ENCODE results near the gene IKZF4. TPM values are rescaled to one million over a fixed set of nuclear protein-coding genes. Genes with fewer than 3 reads are reported as not detected.
"Not testable (repeated sequence)": the region's sequence is repeated elsewhere in the genome, so short reads cannot be mapped to it uniquely, and the experiment has no call there.

Gene IKZF4
- total RNA-seq, 5 donors from 2014 or later (not counting 1 experiment from before 2014, with no cell fraction given): 6.1 to 14.9 (median 13.2) TPM

DNA sequence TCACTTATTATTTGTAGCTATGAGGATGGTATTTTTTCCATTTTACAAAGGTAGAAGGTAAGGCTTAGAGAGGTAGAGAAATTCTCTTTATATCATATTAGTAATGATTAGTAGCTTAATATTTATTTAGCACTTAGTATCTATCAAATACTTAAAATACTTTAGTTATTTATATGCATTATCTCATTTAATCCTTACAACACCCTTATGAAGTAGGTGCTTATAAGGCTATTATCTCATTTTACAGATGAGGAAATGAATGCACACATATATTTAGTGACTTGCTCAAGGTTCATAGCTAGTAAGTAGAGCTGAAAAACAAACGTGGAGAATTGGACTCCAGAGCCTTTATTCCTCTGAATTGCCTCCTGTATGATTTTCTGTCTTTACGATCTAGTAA is 36.0 kb upstream of the IKZF4 start:
- no CpG with 5 or more reads among the region's 2 CpGs for WGBS (ENCODE audit: insufficient coverage)
- Histone ChIP-seq H3K27me3 (replicated peaks in 1 of 2; ENCODE audit: control insufficient read depth in 2 of 2, extremely low read depth in 1 of 2, insufficient read depth in 2 of 2, low read length in 1 of 2) (no peaks in the 10 kb centered on the region), H3K27ac (ENCODE audit: low read length) (no peak overlapping the region), H3K36me3 (ENCODE audit: control insufficient read depth in 2 of 2, extremely low read depth in 1 of 2, insufficient read depth in 1 of 2, low read length in 1 of 2) (peaks cover 0 to 53% of the 10 kb centered on the region in 2 donors), H3K4me3 (ENCODE audit: control insufficient read depth in 1 of 2, extremely low read depth in 1 of 2, low read length in 1 of 2) (no peak overlapping the region), H3K4me1 (ENCODE audit: control insufficient read depth in 1 of 2, extremely low read depth in 1 of 2, insufficient read depth in 2 of 2, low read length in 2 of 2) (peaks cover 0 to 5% of the 10 kb centered on the region in 2 experiments), H3K9me3 (no peaks in the 10 kb centered on the region)
- Mint-ChIP-seq H3K9me3 (no peaks in the 10 kb centered on the region), H3K36me3 (peaks cover 26% of the 10 kb centered on the region), H3K4me1 (peaks cover 6 to 17% (median 15%) of the 10 kb centered on the region in 3 donors), H3K27ac (no peak overlapping the region), H3K4me3 (no peak overlapping the region), H3K27me3 (no peaks in the 10 kb centered on the region)
- ATAC-seq (replicated peaks in 1 of 4): no peak
- ChIA-PET POLR2A (interaction anchor here (0.6 to 2.2 kb wide), 4 partner anchors 10 to 61 kb away, joined by 3 to 13 read pairs (median 4); partner anchors contain the start of gene RAB5B (in 2 of the 2)), CTCF (interaction anchor here in 1 of 2 donors (0.5 to 1.8 kb wide), 5 partner anchors 11 to 224 kb away, joined by 3 to 12 read pairs (median 4); partner anchors contain the start of gene RAB5B)
- DNase-seq: no peak

DNA sequence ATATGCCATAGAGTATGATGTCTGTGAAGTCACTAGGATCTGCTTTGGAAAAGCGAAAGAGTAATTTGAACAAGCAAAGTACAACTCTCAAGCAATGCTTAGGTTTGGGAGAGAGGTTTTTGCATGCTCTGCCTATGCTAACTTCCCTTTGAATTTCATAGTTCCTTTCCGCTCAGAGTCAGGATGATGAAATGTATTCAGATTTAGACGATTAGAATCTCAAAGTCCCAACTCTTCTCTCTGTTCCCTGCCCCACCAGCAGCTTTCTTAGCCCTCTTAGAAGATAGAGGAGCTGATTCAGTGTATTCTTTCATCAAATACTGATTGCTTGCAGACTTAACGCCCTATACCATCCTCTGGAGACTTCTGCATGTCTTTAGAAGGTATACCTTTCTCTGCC is 35.5 kb upstream of the IKZF4 start:
- H3K27me3 Mint-ChIP-seq: no peaks in the 10 kb centered on the region
- H3K4me3 Mint-ChIP-seq: no peak overlapping the region
- H3K9me3 Mint-ChIP-seq: no peaks in the 10 kb centered on the region
- no peaks in the 10 kb centered on the region for H3K27me3 ChIP-seq (replicated peaks in 1 of 2; ENCODE audit: control insufficient read depth in 2 of 2, extremely low read depth in 1 of 2, insufficient read depth in 2 of 2, low read length in 1 of 2)
- ChIA-PET CTCF (interaction anchor here in 1 of 2 donors (1.8 kb wide), 1 partner anchor 11 kb away, joined by 9 read pairs; no protein-coding TSS in a partner anchor), POLR2A (interaction anchor here (1.8 to 2.2 kb wide), 2 partner anchors 11 kb away, joined by 5 to 13 read pairs; partner anchors contain the start of gene RAB5B (in 2 of the 2))
- H3K4me3 ChIP-seq (ENCODE audit: control insufficient read depth in 1 of 2, extremely low read depth in 1 of 2, low read length in 1 of 2): no peak overlapping the region
- H3K27ac Mint-ChIP-seq: peak overlapping the region in 1 of 2 donors; percentile 6
- H3K27ac ChIP-seq (ENCODE audit: low read length): no peak overlapping the region
- no CpG with 5 or more reads among the region's 4 CpGs for WGBS (ENCODE audit: insufficient coverage)
- no peak for DNase-seq
- ATAC-seq (replicated peaks in 1 of 4): no peak
- H3K4me1 ChIP-seq (ENCODE audit: control insufficient read depth in 1 of 2, extremely low read depth in 1 of 2, insufficient read depth in 2 of 2, low read length in 2 of 2): peaks cover 0 to 5% of the 10 kb centered on the region in 2 experiments
- peaks cover 0 to 57% of the 10 kb centered on the region in 2 donors for H3K36me3 ChIP-seq (ENCODE audit: control insufficient read depth in 2 of 2, extremely low read depth in 1 of 2, insufficient read depth in 1 of 2, low read length in 1 of 2)
- H3K4me1 Mint-ChIP-seq: peaks cover 2 to 14% (median 12%) of the 10 kb centered on the region in 3 donors
- no peaks in the 10 kb centered on the region for H3K9me3 ChIP-seq
- H3K36me3 Mint-ChIP-seq: peaks cover 25% of the 10 kb centered on the region

DNA sequence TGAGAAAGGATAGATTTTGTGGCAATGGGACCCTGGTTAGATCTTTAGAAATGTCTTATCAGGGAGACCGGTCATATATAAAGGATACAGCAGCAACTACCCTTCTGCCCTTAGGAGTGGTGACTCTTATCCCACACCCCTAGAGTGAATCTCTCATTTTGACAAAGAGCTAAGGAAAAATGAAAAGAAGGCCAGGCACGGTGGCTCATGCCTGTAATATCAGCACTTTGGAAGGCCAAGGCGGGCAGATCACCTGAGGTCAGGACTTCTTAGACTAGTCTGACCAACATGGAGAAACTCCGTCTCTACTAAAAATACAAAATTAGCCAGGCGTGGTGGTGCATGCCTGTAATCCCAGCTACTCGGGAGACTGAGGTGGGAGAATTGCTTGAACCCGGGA is 34.9 kb upstream of the IKZF4 start:
- ChIA-PET POLR2A (interaction anchor here in 1 of 2 donors (0.6 kb wide), 1 partner anchor 209 kb away, joined by 5 read pairs; no protein-coding TSS in a partner anchor), CTCF (interaction anchor here in 1 of 2 donors (1.8 kb wide), 1 partner anchor 10 kb away, joined by 9 read pairs; no protein-coding TSS in a partner anchor)
- not testable (repeated sequence) for H3K4me1 ChIP-seq (ENCODE audit: control insufficient read depth in 1 of 2, extremely low read depth in 1 of 2, insufficient read depth in 2 of 2, low read length in 2 of 2); ATAC-seq (replicated peaks in 1 of 4); H3K9me3 ChIP-seq; DNase-seq; H3K4me1 Mint-ChIP-seq; H3K27me3 ChIP-seq (replicated peaks in 1 of 2; ENCODE audit: control insufficient read depth in 2 of 2, extremely low read depth in 1 of 2, insufficient read depth in 2 of 2, low read length in 1 of 2); H3K4me3 Mint-ChIP-seq; H3K9me3 Mint-ChIP-seq; H3K27ac ChIP-seq (ENCODE audit: low read length); H3K4me3 ChIP-seq (ENCODE audit: control insufficient read depth in 1 of 2, extremely low read depth in 1 of 2, low read length in 1 of 2); H3K27me3 Mint-ChIP-seq; H3K27ac Mint-ChIP-seq
- peaks cover 3 to 60% of the 10 kb centered on the region in 2 donors for H3K36me3 ChIP-seq (ENCODE audit: control insufficient read depth in 2 of 2, extremely low read depth in 1 of 2, insufficient read depth in 1 of 2, low read length in 1 of 2)
- WGBS (ENCODE audit: insufficient coverage): 100% methylated on average over 1 of the region's 7 CpGs
- peaks cover 27% of the 10 kb centered on the region for H3K36me3 Mint-ChIP-seq

DNA sequence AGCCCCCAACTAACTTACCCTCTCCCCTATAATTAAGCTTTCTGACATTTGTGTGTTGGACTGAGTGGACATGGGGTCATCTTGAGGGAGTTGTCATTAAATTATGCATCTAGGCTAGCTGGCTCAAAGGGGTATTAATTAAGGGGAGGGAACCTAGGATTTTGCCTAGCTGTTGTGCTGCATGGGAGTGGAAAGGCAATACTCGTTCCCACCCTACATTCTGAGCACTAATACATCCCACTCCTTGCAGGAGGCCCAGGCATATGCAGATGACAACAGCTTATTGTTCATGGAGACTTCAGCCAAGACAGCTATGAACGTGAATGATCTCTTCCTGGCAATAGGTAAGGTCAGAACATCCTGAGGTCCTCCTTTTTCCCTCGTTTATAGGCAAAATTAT is 29.7 kb upstream of the IKZF4 start:
- ChIA-PET CTCF (interaction anchor here (0.5 to 1.3 kb wide), 4 partner anchors 15 to 185 kb away, joined by 3 to 4 read pairs (median 3); no protein-coding TSS in a partner anchor), POLR2A (interaction anchor here in 1 of 2 donors (0.7 kb wide), 1 partner anchor 963 kb away, joined by 5 read pairs; no protein-coding TSS in a partner anchor)
- DNase-seq (no peak), ATAC-seq (replicated peaks in 1 of 4) (no peak)
- H3K9me3 Mint-ChIP-seq: no peaks in the 10 kb centered on the region
- no CpG with 5 or more reads among the region's 3 CpGs for WGBS (ENCODE audit: insufficient coverage)
- peaks cover 36% of the 10 kb centered on the region for H3K36me3 Mint-ChIP-seq
- no peak overlapping the region for H3K4me3 Mint-ChIP-seq
- peaks cover 16 to 74% of the 10 kb centered on the region in 2 donors for H3K36me3 ChIP-seq (ENCODE audit: control insufficient read depth in 2 of 2, extremely low read depth in 1 of 2, insufficient read depth in 1 of 2, low read length in 1 of 2)
- H3K4me1 ChIP-seq (ENCODE audit: control insufficient read depth in 1 of 2, extremely low read depth in 1 of 2, insufficient read depth in 2 of 2, low read length in 2 of 2): peaks cover 0 to 2% of the 10 kb centered on the region in 2 experiments
- no peak overlapping the region for H3K27ac Mint-ChIP-seq
- no peak overlapping the region for H3K4me3 ChIP-seq (ENCODE audit: control insufficient read depth in 1 of 2, extremely low read depth in 1 of 2, low read length in 1 of 2)
- H3K27me3 ChIP-seq (replicated peaks in 1 of 2; ENCODE audit: control insufficient read depth in 2 of 2, extremely low read depth in 1 of 2, insufficient read depth in 2 of 2, low read length in 1 of 2): no peaks in the 10 kb centered on the region
- no peak overlapping the region for H3K27ac ChIP-seq (ENCODE audit: low read length)
- H3K4me1 Mint-ChIP-seq: peaks cover 3% of the 10 kb centered on the region in 3 donors
- H3K27me3 Mint-ChIP-seq: no peaks in the 10 kb centered on the region
- no peaks in the 10 kb centered on the region for H3K9me3 ChIP-seq

DNA sequence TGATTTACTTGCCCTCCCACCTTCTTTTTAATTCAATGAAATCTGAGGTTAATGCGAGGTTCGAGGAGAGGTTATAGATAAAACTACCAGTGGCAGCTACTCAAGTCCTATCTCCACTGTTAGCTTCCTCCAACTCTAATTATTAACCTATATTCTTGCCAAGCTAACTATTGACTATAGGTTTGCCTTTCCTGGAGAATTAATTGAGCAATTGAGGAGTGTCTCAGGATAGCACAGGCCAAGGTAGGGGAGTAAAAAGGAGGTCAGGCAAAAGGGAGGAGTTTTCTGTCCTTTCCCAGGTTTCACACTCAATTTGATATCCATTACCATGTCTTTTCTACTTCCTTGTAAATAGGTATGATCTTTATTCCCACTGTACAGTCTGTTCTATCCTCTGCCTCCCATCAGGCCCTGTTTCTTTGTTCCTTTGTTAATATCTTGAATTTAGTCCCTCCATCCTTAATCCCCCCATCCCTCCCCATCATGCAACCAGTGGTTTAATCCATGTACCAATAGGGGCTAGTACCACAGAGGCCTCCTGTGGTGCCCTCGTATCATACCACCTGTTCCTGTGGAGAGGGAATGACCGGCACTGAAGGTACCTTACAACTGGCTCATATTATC is 27.5 kb upstream of the IKZF4 start:
- POLR2A ChIA-PET: no interaction called here
- H3K36me3 Mint-ChIP-seq: peaks cover 35% of the 10 kb centered on the region

DNA sequence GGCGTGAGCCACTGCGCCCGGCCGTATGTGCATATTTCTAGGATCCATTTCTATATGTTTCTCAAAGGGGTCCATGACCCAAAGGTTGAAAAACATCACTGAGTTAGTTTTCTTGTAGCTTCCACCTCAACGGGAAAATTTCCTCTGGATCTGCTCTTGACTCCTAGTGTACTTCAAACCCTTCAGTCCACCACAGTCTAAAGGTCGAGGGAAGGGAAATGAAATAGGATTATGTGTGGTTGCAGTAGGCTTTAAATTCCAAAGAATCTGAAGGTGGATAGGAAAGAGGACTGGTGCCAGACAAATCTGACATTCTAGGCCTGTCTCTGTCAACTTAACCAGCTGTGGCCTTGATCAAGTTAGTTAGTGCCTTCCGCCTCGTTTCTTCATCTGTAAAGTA is 25.5 kb upstream of the IKZF4 start:
- H3K27me3 ChIP-seq (replicated peaks in 1 of 2; ENCODE audit: control insufficient read depth in 2 of 2, extremely low read depth in 1 of 2, insufficient read depth in 2 of 2, low read length in 1 of 2): peaks cover 0 to 22% of the 10 kb centered on the region in 2 experiments
- Mint-ChIP-seq H3K36me3 (peaks cover 27% of the 10 kb centered on the region), H3K4me1 (peaks cover 21 to 24% (median 22%) of the 10 kb centered on the region in 3 donors), H3K9me3 (no peaks in the 10 kb centered on the region), H3K27ac (no peak overlapping the region), H3K27me3 (peaks cover 0 to 9% of the 10 kb centered on the region in 2 donors), H3K4me3 (no peak overlapping the region)
- H3K4me1 ChIP-seq (ENCODE audit: control insufficient read depth in 1 of 2, extremely low read depth in 1 of 2, insufficient read depth in 2 of 2, low read length in 2 of 2): peaks cover 0 to 16% of the 10 kb centered on the region in 2 experiments
- WGBS (ENCODE audit: insufficient coverage): 97% methylated on average over 5 of the region's 8 CpGs
- DNase-seq: no peak
- ChIA-PET POLR2A (interaction anchor here (0.5 to 0.6 kb wide), 2 partner anchors 13 to 23 kb away, joined by 3 to 6 read pairs; no protein-coding TSS in a partner anchor), CTCF (interaction anchor here (0.5 to 2.5 kb wide), 20 partner anchors 10 to 352 kb away, joined by 3 to 26 read pairs (median 6); partner anchors contain the start of genes DNAJC14 (in 1 of the 2), PA2G4 (in 1 of the 2) and RAB5B (in 1 of the 2))
- ATAC-seq (replicated peaks in 1 of 4): no peak
- H3K4me3 ChIP-seq (ENCODE audit: control insufficient read depth in 1 of 2, extremely low read depth in 1 of 2, low read length in 1 of 2): no peak overlapping the region
- peaks cover 16 to 40% of the 10 kb centered on the region in 2 donors for H3K36me3 ChIP-seq (ENCODE audit: control insufficient read depth in 2 of 2, extremely low read depth in 1 of 2, insufficient read depth in 1 of 2, low read length in 1 of 2)
- H3K27ac ChIP-seq (ENCODE audit: low read length): no peak overlapping the region
- no peaks in the 10 kb centered on the region for H3K9me3 ChIP-seq

More for the DNA sequence above, 27.5 kb upstream of the IKZF4 start:
- DNase-seq (no peak), ATAC-seq (replicated peaks in 1 of 4) (no peak)
- peaks cover 0 to 9% of the 10 kb centered on the region in 2 donors for H3K27me3 Mint-ChIP-seq
- Histone ChIP-seq H3K4me3 (ENCODE audit: control insufficient read depth in 1 of 2, extremely low read depth in 1 of 2, low read length in 1 of 2) (no peak overlapping the region), H3K27ac (ENCODE audit: low read length) (no peak overlapping the region), H3K27me3 (replicated peaks in 1 of 2; ENCODE audit: control insufficient read depth in 2 of 2, extremely low read depth in 1 of 2, insufficient read depth in 2 of 2, low read length in 1 of 2) (peaks cover 0 to 17% of the 10 kb centered on the region in 2 experiments), H3K4me1 (ENCODE audit: control insufficient read depth in 1 of 2, extremely low read depth in 1 of 2, insufficient read depth in 2 of 2, low read length in 2 of 2) (peaks cover 0 to 16% of the 10 kb centered on the region in 2 experiments), H3K36me3 (ENCODE audit: control insufficient read depth in 2 of 2, extremely low read depth in 1 of 2, insufficient read depth in 1 of 2, low read length in 1 of 2) (peaks cover 16 to 58% of the 10 kb centered on the region in 2 donors), H3K9me3 (no peaks in the 10 kb centered on the region)
- no peak overlapping the region for H3K4me3 Mint-ChIP-seq
- peaks cover 15 to 21% (median 17%) of the 10 kb centered on the region in 3 donors for H3K4me1 Mint-ChIP-seq
- peak overlapping the region in 1 of 2 donors; percentile 34 for H3K27ac Mint-ChIP-seq
- WGBS (ENCODE audit: insufficient coverage): no CpG with 5 or more reads among the region's 4 CpGs
- no peaks in the 10 kb centered on the region for H3K9me3 Mint-ChIP-seq
- CTCF ChIA-PET: interaction anchor here (0.6 to 1.2 kb wide), 6 partner anchors 11 to 44 kb away, joined by 3 to 8 read pairs (median 4); partner anchors contain the start of gene RAB5B (in 1 of the 2)

Measured in T-cell (primary cell).